ENCODE measurements around the gene DAPK2. TPM values are rescaled to one million over a fixed set of nuclear protein-coding genes. Genes with fewer than 3 reads are reported as not detected.

The DAPK2 gene
- total RNA-seq, 1 donor from 2014 or later, result 9.0 TPM

GRCh38 chr15:63943829-63944680 is 102.2 kb downstream of the DAPK2 start:
- DNase-seq (ENCODE audit: low spot score), result no peak

- DNase-seq (ENCODE audit: low spot score), result no peak
These were observed 103.6 kb downstream of the DAPK2 start for GRCh38 chr15:63942486-63943365.

GRCh38 chr15:63941698-63942465 is 104.4 kb downstream of the DAPK2 start:
- DNase-seq (ENCODE audit: low spot score), result no peak

- no peak for DNase-seq (ENCODE audit: low spot score)
These were observed 105.2 kb downstream of the DAPK2 start for GRCh38 chr15:63940966-63941620.

GRCh38 chr15:63939531-63940130 is 106.7 kb downstream of the DAPK2 start:
- DNase-seq (ENCODE audit: low spot score), result no peak

GRCh38 chr15:63938486-63939061 is 107.7 kb downstream of the DAPK2 start:
- no peak for DNase-seq (ENCODE audit: low spot score)

GRCh38 chr15:63933522-63933921 is 112.8 kb downstream of the DAPK2 start:
- no peak for DNase-seq (ENCODE audit: low spot score)

- no peak for DNase-seq (ENCODE audit: low spot score)
These were observed 114.7 kb downstream of the DAPK2 start for GRCh38 chr15:63931556-63931955.

GRCh38 chr15:63930034-63930433 is 116.3 kb downstream of the DAPK2 start:
- DNase-seq (ENCODE audit: low spot score), result no peak

- DNase-seq (ENCODE audit: low spot score), result no peak
These were observed 118.0 kb downstream of the DAPK2 start for GRCh38 chr15:63928185-63928842.

- DNase-seq (ENCODE audit: low spot score), result no peak
These were observed 122.0 kb downstream of the DAPK2 start for GRCh38 chr15:63923993-63924950.

GRCh38 chr15:63922916-63923315 is 123.4 kb downstream of the DAPK2 start:
- DNase-seq (ENCODE audit: low spot score), result no peak

- no peak for DNase-seq (ENCODE audit: low spot score)
These were observed 123.9 kb downstream of the DAPK2 start for GRCh38 chr15:63922261-63922904.

- DNase-seq (ENCODE audit: low spot score), result no peak
These were observed 125.6 kb downstream of the DAPK2 start for GRCh38 chr15:63920504-63921175.

- no peak for DNase-seq (ENCODE audit: low spot score)
These were observed 127.4 kb downstream of the DAPK2 start for GRCh38 chr15:63918901-63919348.

GRCh38 chr15:63918317-63918672 is 128.0 kb downstream of the DAPK2 start:
- DNase-seq (ENCODE audit: low spot score), result no peak

- no peak for DNase-seq (ENCODE audit: low spot score)
These were observed 128.5 kb downstream of the DAPK2 start for GRCh38 chr15:63917588-63918316.
